NCI-H2171 (cell line): Measurements from ENCODE around the gene HIF1AN.

Experiments used
- DNase-seq: peaks from one replicate; lab custom pipeline; 2025; lab: John Stamatoyannopoulos, UW

Gene HIF1AN

DNA sequence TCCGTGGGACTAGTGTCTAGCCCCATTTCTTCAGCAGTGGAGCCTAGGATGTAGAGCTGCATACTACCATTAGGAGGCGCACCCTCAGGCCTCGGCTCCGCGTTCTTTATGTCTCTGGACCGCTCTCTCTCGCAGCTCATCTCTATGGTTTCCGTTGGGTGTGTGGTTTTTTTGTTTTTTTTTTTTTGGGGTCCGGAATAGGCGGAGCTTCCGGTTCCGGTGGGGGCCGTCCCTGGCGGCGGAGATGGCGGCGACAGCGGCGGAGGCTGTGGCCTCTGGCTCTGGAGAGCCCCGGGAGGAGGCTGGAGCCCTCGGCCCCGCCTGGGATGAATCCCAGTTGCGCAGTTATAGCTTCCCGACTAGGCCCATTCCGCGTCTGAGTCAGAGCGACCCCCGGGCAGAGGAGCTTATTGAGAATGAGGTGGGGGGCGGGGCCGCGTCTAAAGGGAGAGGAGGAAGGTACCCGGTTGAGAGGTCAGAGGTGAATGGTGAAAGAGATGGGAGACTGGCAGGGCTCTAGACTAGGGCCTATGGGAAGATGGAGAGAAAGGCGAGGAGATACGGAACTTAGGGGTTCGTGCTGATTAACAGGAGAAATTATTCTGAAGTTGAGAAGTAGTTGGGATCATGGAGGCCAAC lies at the start of gene HIF1AN:
Gene HIF1AN (plus strand): TSS at position 229 of the 639 bp plus-strand sequence. CDS start 16 bp downstream, at position 245.
- DNase-seq, result peak; percentile 88

DNA sequence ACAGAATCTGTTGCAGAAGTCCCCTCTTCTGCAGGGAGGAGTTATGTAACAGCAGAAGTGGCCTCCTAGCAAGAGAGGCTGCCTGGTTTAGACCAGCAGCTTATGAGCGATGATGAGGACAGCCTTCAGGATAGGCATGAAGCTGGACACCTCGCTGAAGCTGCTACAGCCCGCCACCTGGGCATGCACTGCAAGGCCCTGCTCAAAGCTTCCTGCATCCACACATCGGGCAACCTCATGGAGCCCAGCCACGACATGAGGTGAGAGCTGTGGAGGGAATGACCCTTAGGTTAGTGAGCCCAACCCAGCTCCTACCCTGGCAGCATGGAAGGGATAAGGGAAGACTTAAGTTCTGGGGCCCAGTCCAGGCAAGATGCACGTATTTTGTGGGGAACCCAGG lies 48.2 kb upstream of the HIF1AN start:
- no peak for DNase-seq

DNA sequence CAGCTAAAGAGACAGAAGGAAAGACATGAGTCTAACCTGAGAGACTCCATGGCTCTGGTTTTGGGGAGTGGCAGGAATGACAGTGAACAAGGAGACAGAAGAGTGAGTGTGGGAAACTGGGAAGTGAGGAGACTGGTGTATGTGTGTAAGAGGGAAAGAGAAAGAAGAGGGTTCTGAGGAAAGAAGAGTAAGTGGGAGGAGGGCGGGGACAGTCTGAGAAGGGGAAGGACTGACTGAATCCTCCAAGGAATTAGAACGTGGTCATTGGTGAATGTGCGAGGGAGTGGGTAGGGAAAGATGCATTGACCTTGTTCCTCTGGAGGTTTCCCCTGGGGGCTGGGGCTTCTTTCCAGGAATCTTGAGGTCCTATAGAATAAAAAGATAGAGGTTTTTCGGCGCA lies 46.3 kb upstream of the HIF1AN start:
- no peak for DNase-seq

DNA sequence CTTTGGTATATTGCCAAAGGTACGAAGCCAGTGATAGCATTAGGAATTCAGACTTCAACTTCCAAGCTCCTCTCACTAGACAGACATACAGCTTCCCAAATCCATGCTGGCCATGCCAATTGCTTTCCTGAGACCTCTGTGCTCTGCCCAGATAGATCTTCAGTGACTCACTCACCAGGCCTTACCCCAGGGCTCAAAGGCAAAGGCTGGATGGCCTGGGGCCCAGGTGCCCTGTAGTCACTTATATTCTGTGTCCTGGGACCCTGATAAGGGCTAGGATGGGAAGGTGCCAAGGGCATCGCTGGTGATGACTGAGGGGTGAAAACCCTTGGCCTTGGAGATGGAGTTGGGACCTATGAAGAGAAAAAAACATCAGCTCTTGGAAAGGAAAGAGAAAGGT lies 45.2 kb upstream of the HIF1AN start:
- no peak for DNase-seq

DNA sequence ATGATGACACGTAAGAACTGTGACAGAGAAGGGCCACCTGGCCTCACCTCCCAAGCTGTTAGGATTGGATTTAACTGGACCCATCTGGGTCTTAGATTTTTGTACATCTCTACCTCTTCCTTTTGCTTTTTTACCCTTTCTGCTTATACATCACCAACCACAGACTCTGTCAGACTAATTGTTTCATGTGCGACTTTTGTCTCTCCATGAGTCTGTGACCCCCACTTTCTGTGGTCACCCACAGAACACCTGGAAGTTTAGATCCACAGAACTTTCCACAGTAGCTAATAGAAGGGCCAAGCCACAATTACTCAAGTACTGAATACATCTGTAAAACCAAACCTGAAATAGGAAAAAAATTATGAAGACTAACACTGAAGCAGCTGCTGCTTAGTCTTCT lies 39.2 kb upstream of the HIF1AN start:
- DNase-seq, result no peak

- no peak for DNase-seq
Measured at GRCh38 chr10:100498059-100498458, 37.7 kb upstream of the HIF1AN start.

DNA sequence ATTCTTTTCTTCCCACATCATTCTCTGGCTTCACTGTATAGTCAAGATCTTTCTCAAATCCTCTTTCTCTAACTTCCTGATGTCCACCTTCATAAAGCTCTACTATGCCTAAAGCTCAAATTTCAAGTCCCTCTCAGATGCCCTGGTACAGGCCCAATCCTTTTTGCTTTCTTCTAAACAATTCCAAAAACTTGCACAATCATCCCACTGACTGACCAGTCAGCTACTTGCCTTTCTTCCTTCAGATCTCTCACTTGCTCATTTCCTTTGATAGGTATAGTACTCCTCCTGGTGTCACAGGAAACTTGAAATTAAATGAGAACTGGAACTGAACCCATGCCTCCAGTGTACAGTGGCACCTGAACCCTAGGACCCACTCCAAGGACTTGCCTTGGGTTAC lies 34.3 kb upstream of the HIF1AN start:
- no peak for DNase-seq

- no peak for DNase-seq
Measured at GRCh38 chr10:100502926-100503494, 32.7 kb upstream of the HIF1AN start.

DNA sequence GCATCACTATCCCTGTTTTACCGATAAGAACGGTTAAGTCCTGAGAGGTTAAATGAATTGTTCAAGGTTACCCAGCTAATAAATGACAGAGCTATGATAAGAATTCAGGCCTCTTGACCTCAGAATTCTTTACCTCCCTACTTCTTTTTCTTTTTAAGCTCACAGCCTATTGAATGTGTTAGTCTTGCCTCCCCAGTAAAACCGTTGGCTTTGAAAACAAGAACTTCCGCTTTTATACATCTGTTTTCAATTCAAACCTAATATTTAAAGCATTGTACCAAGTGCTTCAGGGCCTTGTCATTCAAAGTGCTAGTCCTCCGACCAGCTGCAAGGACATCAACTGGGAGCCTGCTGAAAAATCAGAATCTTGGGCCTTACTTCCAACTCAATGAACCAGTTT lies 31.6 kb upstream of the HIF1AN start:
- no peak for DNase-seq

GRCh38 chr10:100505164-100505563 lies 30.6 kb upstream of the HIF1AN start:
- no peak for DNase-seq

DNA sequence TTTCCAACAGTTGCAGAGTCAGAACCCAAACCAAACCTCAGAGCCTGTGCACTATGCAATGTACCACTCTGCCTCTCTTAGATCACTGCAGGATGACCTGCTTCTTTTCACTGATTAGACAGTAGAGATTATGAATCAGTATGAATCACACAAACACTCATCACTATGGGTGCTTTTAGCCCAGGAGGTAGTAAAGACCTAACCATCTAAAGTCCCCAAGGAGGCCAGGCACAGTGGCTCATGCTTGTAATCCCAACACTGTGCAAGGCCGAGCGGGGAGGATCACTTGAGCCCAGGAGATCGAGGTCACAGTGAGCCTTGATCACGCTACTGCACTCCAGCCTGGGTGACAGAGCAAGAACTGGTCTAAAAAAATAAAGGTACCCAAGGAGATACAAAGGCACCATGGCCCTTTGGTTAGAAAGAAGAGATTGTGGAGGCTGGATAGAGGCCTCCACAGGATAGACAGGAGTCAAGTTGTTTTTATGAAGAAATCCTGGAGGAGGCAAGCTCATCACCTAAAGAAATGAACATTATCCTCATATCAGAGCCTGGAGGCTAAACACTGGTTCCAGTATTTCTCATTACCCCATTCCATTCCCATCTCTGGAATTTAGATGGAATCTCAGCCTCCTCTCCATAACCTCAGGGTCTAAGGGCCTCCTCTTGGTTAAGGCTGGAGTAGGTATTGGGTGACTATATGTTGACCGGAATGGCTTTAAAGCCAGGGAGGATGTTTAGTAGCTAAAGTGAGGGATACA lies 29.0 kb upstream of the HIF1AN start:
- DNase-seq, result no peak

DNA sequence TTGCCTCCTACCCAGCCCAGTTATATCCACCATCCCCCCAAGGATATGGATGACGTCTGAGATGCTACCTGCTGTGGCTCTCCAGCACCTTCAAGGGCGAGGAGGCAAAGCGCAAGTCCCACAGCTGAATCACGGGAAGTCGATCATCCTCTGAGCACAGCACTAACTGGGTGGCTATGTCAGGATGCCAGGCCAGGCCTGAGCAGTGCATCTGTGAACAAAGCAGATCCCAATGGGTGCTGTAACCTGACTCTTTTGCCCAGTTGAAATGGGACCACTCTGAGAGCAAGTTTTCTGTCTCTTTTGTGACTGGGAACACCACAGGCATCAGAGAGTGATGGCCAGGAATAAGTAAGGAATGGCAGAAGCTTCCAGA lies 28.4 kb upstream of the HIF1AN start:
- no peak for DNase-seq

DNA sequence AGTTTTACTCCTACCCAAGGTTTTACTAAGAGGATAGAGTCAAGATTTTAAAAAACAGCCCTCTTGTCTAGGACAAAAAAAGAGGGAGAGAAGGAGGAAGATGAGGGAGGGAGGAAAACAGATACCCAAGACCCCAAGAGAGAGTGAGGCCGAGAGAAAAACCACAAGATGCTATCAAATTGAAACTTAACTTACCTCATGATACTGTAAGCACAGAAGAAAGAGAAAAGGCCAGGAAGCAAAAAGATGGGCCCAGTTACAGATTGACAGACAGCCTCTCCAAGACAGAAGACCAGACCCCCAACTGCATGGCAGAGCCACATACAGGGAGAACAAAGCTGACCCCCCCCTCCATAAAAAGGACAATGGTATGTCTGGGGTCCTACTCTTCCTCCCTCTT lies 27.5 kb upstream of the HIF1AN start:
- no peak for DNase-seq

- peak; percentile 6 for DNase-seq
Measured at GRCh38 chr10:100508691-100509150, 27.0 kb upstream of the HIF1AN start.

- no peak for DNase-seq
Measured at GRCh38 chr10:100509241-100509840, 26.4 kb upstream of the HIF1AN start.

GRCh38 chr10:100510533-100511308 lies 25.0 kb upstream of the HIF1AN start:
- DNase-seq, result no peak

- no peak for DNase-seq
Measured at GRCh38 chr10:100515612-100516011, 20.1 kb upstream of the HIF1AN start.

- DNase-seq, result no peak
Measured at GRCh38 chr10:100516847-100517246, 18.9 kb upstream of the HIF1AN start.

DNA sequence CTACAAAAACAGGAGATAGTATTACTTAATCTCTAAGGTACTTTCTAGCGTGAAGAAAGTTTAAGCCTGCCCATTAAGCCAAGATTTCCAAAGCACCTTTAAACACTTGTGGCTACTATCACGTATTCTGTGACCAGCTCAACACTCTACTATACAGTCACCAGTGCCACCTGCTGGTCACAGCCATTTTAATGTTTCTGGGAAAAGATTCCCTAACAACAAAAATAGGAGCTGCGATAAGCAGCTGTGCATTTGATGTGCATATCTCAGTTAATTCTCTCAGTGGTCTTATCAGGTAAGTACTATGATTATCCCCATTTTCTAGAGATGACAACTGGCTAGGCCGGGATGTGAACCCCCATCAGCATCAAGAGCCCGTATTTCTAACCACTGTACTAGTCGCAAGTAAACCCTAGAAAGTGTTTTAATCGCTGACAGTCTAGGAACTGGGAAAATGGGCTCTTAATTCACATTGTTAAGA lies 16.9 kb upstream of the HIF1AN start:
- no peak for DNase-seq

DNA sequence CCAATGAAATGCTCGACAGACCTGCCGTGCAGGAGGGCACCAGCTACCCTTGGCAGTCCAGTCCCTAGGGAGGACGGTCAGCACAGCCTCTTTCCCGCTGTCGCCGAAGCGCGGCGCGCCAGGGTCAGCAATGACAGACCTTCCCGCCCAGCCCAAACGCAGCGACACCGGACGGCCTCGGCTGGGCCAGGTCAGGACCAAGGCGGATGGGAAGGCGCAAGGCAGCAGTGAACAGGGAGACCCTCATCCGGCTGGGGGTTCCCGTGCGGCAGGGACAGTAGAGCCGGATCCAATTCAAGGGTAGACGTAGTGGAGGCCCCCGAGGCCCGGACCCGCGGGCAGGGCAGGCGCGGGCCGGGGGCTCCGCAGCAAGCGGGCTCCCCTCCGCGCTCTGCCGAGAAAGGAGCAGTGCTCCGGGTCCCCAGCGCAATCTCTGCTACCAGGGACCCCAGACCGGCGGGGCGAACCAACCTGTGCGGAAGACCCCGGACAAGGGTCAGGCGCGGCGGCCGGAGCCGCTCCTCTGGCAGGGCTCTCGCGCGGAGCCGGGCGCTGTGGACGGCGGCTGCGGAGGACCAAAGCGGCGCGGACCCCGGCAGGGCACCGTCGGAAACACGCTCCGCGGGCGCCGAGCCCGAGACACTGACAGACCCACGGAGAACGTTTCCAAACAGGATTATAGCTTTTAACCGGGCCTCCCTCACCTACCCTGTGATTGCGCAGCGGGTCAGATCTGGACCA lies 16.3 kb upstream of the HIF1AN start, which contains the start of gene SEC31B:
Gene SEC31B (minus strand): TSS at position 551 of the 741 bp plus-strand sequence. CDS start 2,909 bp downstream, outside the sequence.
- no peak for DNase-seq

DNA sequence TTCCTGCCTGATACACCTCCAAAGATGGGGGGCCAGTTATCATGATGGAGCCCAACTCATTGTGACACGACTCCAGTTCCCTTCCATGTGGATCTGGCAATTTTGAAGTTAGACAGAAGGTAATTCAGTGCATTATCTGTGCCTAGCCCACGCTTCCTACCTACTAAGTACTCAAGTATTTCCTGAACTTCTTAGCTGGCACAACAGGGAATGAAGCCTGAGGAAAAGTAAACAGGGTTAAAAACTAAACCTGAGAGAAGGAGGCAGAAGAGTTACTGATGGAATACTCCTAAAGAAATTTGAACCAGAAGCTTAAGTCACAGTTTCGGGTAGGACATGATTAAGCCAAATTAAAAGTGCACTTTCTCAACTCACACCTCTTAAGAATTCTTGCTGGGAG lies 14.9 kb upstream of the HIF1AN start:
- DNase-seq, result no peak
